Measurements from ENCODE around the gene RAD23A. TPM values are rescaled to one million over a fixed set of nuclear protein-coding genes. Genes with fewer than 3 reads are reported as not detected.
"Not testable (repeated sequence)": the region's sequence is repeated elsewhere in the genome, so short reads cannot be mapped to it uniquely, and the experiment has no call there.

The RAD23A gene
- total and polyA plus RNA-seq, 2 experiments from 2014 or later, result 65.8 to 130 TPM

GRCh38 chr19:12913851-12914690 lies 31.6 kb upstream of the RAD23A start:
- H3K9me2 ChIP-seq (replicated peaks; ENCODE audit: insufficient read depth), result no peaks in the 10 kb centered on the region
- peak overlapping the region; percentile 79 for H3K27ac ChIP-seq
- H4K20me1 ChIP-seq (ENCODE audit: insufficient read depth, poor library complexity, severe bottlenecking), result no peaks in the 10 kb centered on the region
- H2AFZ ChIP-seq, result no peak overlapping the region
- no peak for DNase-seq (ENCODE audit: low spot score)
- peak overlapping the region; percentile 61 for H3K4me2 ChIP-seq
- H3K4me1 ChIP-seq (ENCODE audit: insufficient read depth), result peaks cover 20% of the 10 kb centered on the region
- TF ChIP-seq EZH2 (IDR thresholded peaks at IDR 0.05; ENCODE audit: borderline replicate concordance), result no peak
- no peak for TF ChIP-seq CTCF (IDR thresholded peaks at IDR 0.05; ENCODE audit: poor library complexity)
- no peak for TF ChIP-seq EZH2phosphoT487 (IDR thresholded peaks at IDR 0.05; ENCODE audit: low read depth, severe bottlenecking, unreplicated experiment)
- no peaks in the 10 kb centered on the region for H3K9me3 ChIP-seq (ENCODE audit: low read depth)
- no peaks in the 10 kb centered on the region for H3K27me3 ChIP-seq
- no peak overlapping the region for H3K4me3 ChIP-seq
- WGBS (ENCODE audit: low lambda C conversion rate, missing lambda C conversion rate), result 74% methylated on average over 12 of the region's 12 CpGs
- no peaks in the 10 kb centered on the region for H3K79me2 ChIP-seq
- H3K36me3 ChIP-seq (replicated peaks; ENCODE audit: insufficient read depth, low read depth), result no peaks in the 10 kb centered on the region

- not testable (repeated sequence) for H3K4me3 ChIP-seq
- 81% methylated on average over 4 of the region's 4 CpGs for WGBS (ENCODE audit: low lambda C conversion rate, missing lambda C conversion rate)
Measured at GRCh38 chr19:12915860-12916259, 29.8 kb upstream of the RAD23A start.

GRCh38 chr19:12918253-12918652 lies 27.4 kb upstream of the RAD23A start:
- H3K4me2 ChIP-seq, result no peak overlapping the region
- H3K4me1 ChIP-seq (ENCODE audit: insufficient read depth), result peaks cover 10% of the 10 kb centered on the region
- no peaks in the 10 kb centered on the region for H3K9me2 ChIP-seq (replicated peaks; ENCODE audit: insufficient read depth)
- H3K27me3 ChIP-seq, result no peaks in the 10 kb centered on the region
- no peak overlapping the region for H3K27ac ChIP-seq
- TF ChIP-seq EZH2phosphoT487 (IDR thresholded peaks at IDR 0.05; ENCODE audit: low read depth, severe bottlenecking, unreplicated experiment), result no peak
- no peak for TF ChIP-seq EZH2 (IDR thresholded peaks at IDR 0.05; ENCODE audit: borderline replicate concordance)
- TF ChIP-seq CTCF (IDR thresholded peaks at IDR 0.05; ENCODE audit: poor library complexity), result no peak
- no peak overlapping the region for H3K4me3 ChIP-seq
- 96% methylated on average over 14 of the region's 14 CpGs for WGBS (ENCODE audit: low lambda C conversion rate, missing lambda C conversion rate)
- H2AFZ ChIP-seq, result no peak overlapping the region
- no peak for DNase-seq (ENCODE audit: low spot score)
- H4K20me1 ChIP-seq (ENCODE audit: insufficient read depth, poor library complexity, severe bottlenecking), result no peaks in the 10 kb centered on the region
- no peaks in the 10 kb centered on the region for H3K36me3 ChIP-seq (replicated peaks; ENCODE audit: insufficient read depth, low read depth)
- no peaks in the 10 kb centered on the region for H3K9me3 ChIP-seq (ENCODE audit: low read depth)
- no peaks in the 10 kb centered on the region for H3K79me2 ChIP-seq

More at GRCh38 chr19:12915860-12916259, 29.8 kb upstream of the RAD23A start:
- not testable (repeated sequence) for H3K9me2 ChIP-seq (replicated peaks; ENCODE audit: insufficient read depth); H3K27ac ChIP-seq; H3K79me2 ChIP-seq; H3K9me3 ChIP-seq (ENCODE audit: low read depth); H3K27me3 ChIP-seq; H3K4me2 ChIP-seq; H3K36me3 ChIP-seq (replicated peaks; ENCODE audit: insufficient read depth, low read depth); DNase-seq (ENCODE audit: low spot score); H2AFZ ChIP-seq; H4K20me1 ChIP-seq (ENCODE audit: insufficient read depth, poor library complexity, severe bottlenecking)
- peaks cover 20% of the 10 kb centered on the region for H3K4me1 ChIP-seq (ENCODE audit: insufficient read depth)

GRCh38 chr19:12921047-12921446 lies 24.6 kb upstream of the RAD23A start:
- no peak overlapping the region for H3K4me3 ChIP-seq
- no peaks in the 10 kb centered on the region for H3K9me2 ChIP-seq (replicated peaks; ENCODE audit: insufficient read depth)
- TF ChIP-seq EZH2phosphoT487 (IDR thresholded peaks at IDR 0.05; ENCODE audit: low read depth, severe bottlenecking, unreplicated experiment), result no peak
- TF ChIP-seq EZH2 (IDR thresholded peaks at IDR 0.05; ENCODE audit: borderline replicate concordance), result no peak
- no peak for TF ChIP-seq CTCF (IDR thresholded peaks at IDR 0.05; ENCODE audit: poor library complexity)
- no peak overlapping the region for H3K27ac ChIP-seq
- H3K4me1 ChIP-seq (ENCODE audit: insufficient read depth), result no peaks in the 10 kb centered on the region
- H2AFZ ChIP-seq, result no peak overlapping the region
- no peaks in the 10 kb centered on the region for H3K9me3 ChIP-seq (ENCODE audit: low read depth)
- no peak overlapping the region for H3K4me2 ChIP-seq
- DNase-seq (ENCODE audit: low spot score), result no peak
- H3K79me2 ChIP-seq, result no peaks in the 10 kb centered on the region
- WGBS (ENCODE audit: low lambda C conversion rate, missing lambda C conversion rate), result 77% methylated on average over 3 of the region's 3 CpGs
- H3K36me3 ChIP-seq (replicated peaks; ENCODE audit: insufficient read depth, low read depth), result no peaks in the 10 kb centered on the region
- no peaks in the 10 kb centered on the region for H4K20me1 ChIP-seq (ENCODE audit: insufficient read depth, poor library complexity, severe bottlenecking)
- no peaks in the 10 kb centered on the region for H3K27me3 ChIP-seq

All from hepatocyte (in vitro differentiated cells).